Naive thymus-derived CD4-positive, alpha-beta T cell (primary cell): Measurements from ENCODE around the gene FKBP2. TPM values are rescaled to one million over a fixed set of nuclear protein-coding genes. Genes with fewer than 3 reads are reported as not detected.
A peak's percentile ranks its signal among the peaks of the same experiment; 100 is the strongest.

Experiments used
- ATAC-seq: fragments of 150-1000 bp; cut with Tn5 transposase; 2 replicates; pipeline ENCODE4 v1.10.0; 2021; ENCODE audit warnings: mild to moderate bottlenecking, moderate library complexity
- CTCF ChIA-PET: fragments of 350-600 bp; sonication (Branson Sonifier 250); formaldehyde crosslinking; loops from one replicate; lab custom pipeline; 2021; ENCODE audit warnings: antibody characterized with exemption; lab: Charles Lee
- POLR2A ChIA-PET: fragments of 350-600 bp; sonication (Branson Sonifier 250); formaldehyde crosslinking; loops from one replicate; lab custom pipeline; 2021; ENCODE audit warnings: antibody characterized with exemption, inconsistent platforms; lab: Charles Lee
- DNase-seq, 9 donors: peaks; one replicate each; pipeline versions ENCODE4 v3.0.0 to v3.0.0-alpha.2; 2020 to 2022; ENCODE audit warnings: mixed read lengths in 1 of 9
- H3K27ac ChIP-seq: one replicate; pipeline ENCODE4 v1.7.0; 2013; ENCODE audit warnings: mild to moderate bottlenecking, low read depth, low read length, moderate library complexity
- H3K27me3 ChIP-seq, 2 donors: one replicate each; pipeline ENCODE4 v1.7.0; 2013; ENCODE audit warnings: low read length in 2 of 2, mild to moderate bottlenecking in 2 of 2, moderate library complexity in 2 of 2; ENCODE audit not compliant: control insufficient read depth in 2 of 2, insufficient read depth in 2 of 2
- H3K36me3 ChIP-seq, 3 experiments: 1 replicate in 2 of 3; 2 replicates in 1 of 3; pipeline ENCODE4 v1.7.0; 2013; ENCODE audit warnings: low read length in 3 of 3, mild to moderate bottlenecking in 3 of 3, moderate library complexity in 1 of 3; ENCODE audit not compliant: insufficient read depth in 3 of 3, control insufficient read depth in 2 of 3
- H3K4me1 ChIP-seq, 2 donors: one replicate each; pipeline ENCODE4 v1.7.0; 2013; ENCODE audit warnings: low read length in 2 of 2, mild to moderate bottlenecking in 2 of 2, moderate library complexity in 1 of 2; ENCODE audit not compliant: control insufficient read depth in 2 of 2, insufficient read depth in 2 of 2
- H3K4me3 ChIP-seq: 2 replicates; pipeline ENCODE4 v1.7.0; 2013; ENCODE audit warnings: mild to moderate bottlenecking, low read length
- H3K9me3 ChIP-seq, 3 experiments: 1 replicate in 2 of 3; 2 replicates in 1 of 3; pipeline ENCODE4 v1.7.0; 2013; ENCODE audit warnings: low read length in 3 of 3; ENCODE audit not compliant: control insufficient read depth in 2 of 3
- H3K27ac Mint-ChIP-seq, 9 donors: one replicate each; pipeline ENCODE4 v1.8.0; 2020 to 2022; ENCODE audit warnings: mixed read lengths in 9 of 9, mild to moderate bottlenecking in 8 of 9, moderate library complexity in 5 of 9, inconsistent platforms in 2 of 9
- H3K27me3 Mint-ChIP-seq, 5 donors: one replicate each; pipeline ENCODE4 v1.8.0; 2021 to 2022; ENCODE audit warnings: mixed read lengths in 5 of 5, mild to moderate bottlenecking in 1 of 5
- H3K36me3 Mint-ChIP-seq, 5 donors: one replicate each; pipeline ENCODE4 v1.8.0; 2020 to 2022; ENCODE audit warnings: mixed read lengths in 5 of 5, mild to moderate bottlenecking in 3 of 5, inconsistent platforms in 1 of 5
- H3K4me1 Mint-ChIP-seq, 7 donors: one replicate each; pipeline ENCODE4 v1.8.0; 2020 to 2022; ENCODE audit warnings: mixed read lengths in 7 of 7, mild to moderate bottlenecking in 3 of 7, inconsistent platforms in 1 of 7
- H3K4me3 Mint-ChIP-seq, 10 donors: one replicate each; pipeline ENCODE4 v1.8.0; 2020 to 2022; ENCODE audit warnings: mild to moderate bottlenecking in 10 of 10, mixed read lengths in 10 of 10, moderate library complexity in 6 of 10, inconsistent platforms in 2 of 10
- H3K9me3 Mint-ChIP-seq, 11 donors: one replicate each; pipeline ENCODE4 v1.8.0; 2020 to 2022; ENCODE audit warnings: mixed read lengths in 11 of 11, mild to moderate bottlenecking in 4 of 11, inconsistent platforms in 1 of 11, moderate library complexity in 1 of 11
- intact Hi-C, 2 donors: fragments of 100-400 bp; cut with micrococcal nuclease; formaldehyde crosslinking; loops; one replicate each; pipeline ENCODE4 v1.15.1; 2023
- polyA plus RNA-seq, 2 donors: library from polyadenylated mRNA; unstranded; fragments of 300-500 nt; fragmentation: Illumina TruSeq; gene quantifications; one replicate each; pipeline ENCODE4 v1.2.3, GENCODE V29; 2021
- total RNA-seq, 6 experiments: library from RNA in 5 of 6; stranded (reverse) in 5 of 6; gene quantifications; 1 replicate in 5 of 6; 2 replicates in 1 of 6; pipeline ENCODE4 v1.2.3 and lab custom pipeline; 2021 to 2026

The FKBP2 gene
- total and polyA plus RNA-seq, 7 experiments from 2014 or later, result 20.3 to 81.4 (median 36.8) TPM

- CTCF ChIA-PET, result interaction anchor here (1.6 kb wide), 1 partner anchor 33 kb away, joined by 5 read pairs; the partner anchor contains the start of gene FERMT3
- H3K9me3 Mint-ChIP-seq, result no peaks in the 10 kb centered on the region
- H3K27ac Mint-ChIP-seq, result peak overlapping the region; percentile 97 to 100 (median 99)
- H3K27me3 Mint-ChIP-seq, result no peaks in the 10 kb centered on the region
- ATAC-seq (no peak), DNase-seq (no peak)
- H3K36me3 Mint-ChIP-seq, result peaks cover 0 to 8% (median 0%) of the 10 kb centered on the region in 5 donors
- Histone ChIP-seq H3K4me1 (peaks cover 27 to 28% of the 10 kb centered on the region in 2 donors), H3K27me3 (no peaks in the 10 kb centered on the region), H3K27ac (peak overlapping the region; percentile 99), H3K9me3 (no peaks in the 10 kb centered on the region), H3K36me3 (peaks cover 0 to 30% (median 6%) of the 10 kb centered on the region in 3 experiments), H3K4me3 (peak overlapping the region; percentile 73)
- H3K4me1 Mint-ChIP-seq, result peaks cover 14 to 51% (median 32%) of the 10 kb centered on the region in 7 donors
- POLR2A ChIA-PET, result interaction anchor here (0.6 to 6.3 kb wide), 11 partner anchors 9 to 1486 kb away, joined by 3 to 58 read pairs (median 4); partner anchors contain the start of genes BAD, DNAJC4, ESRRA and FERMT3
- H3K4me3 Mint-ChIP-seq, result peak overlapping the region; percentile 80 to 95 (median 89)
- intact Hi-C loops, result loop anchor here (2.0 to 5.0 kb wide), 6 partner anchors 31 to 507 kb away; partner anchors contain the start of genes BAD (in 1 of the 2), FERMT3 (in 1 of the 2), GPR137 (in 1 of the 2) and MACROD1 (in 1 of the 2)
Measured at GRCh38 chr11:64239662-64240434, 1.0 kb upstream of the FKBP2 start.

GRCh38 chr11:64241241-64241490 lies 271 bp downstream of the FKBP2 start:
- Mint-ChIP-seq H3K27ac (peak overlapping the region; percentile 97 to 100 (median 99)), H3K9me3 (no peaks in the 10 kb centered on the region), H3K4me1 (peaks cover 8 to 45% (median 30%) of the 10 kb centered on the region in 7 donors), H3K4me3 (peak overlapping the region; percentile 80 to 95 (median 89)), H3K36me3 (peaks cover 0 to 6% (median 0%) of the 10 kb centered on the region in 5 donors), H3K27me3 (no peaks in the 10 kb centered on the region)
- peak overlapping the region; percentile 73 for H3K4me3 ChIP-seq
- H3K27ac ChIP-seq, result peak overlapping the region; percentile 99
- intact Hi-C loops, result loop anchor here (1.0 to 5.0 kb wide), 17 partner anchors 9 to 506 kb away; partner anchors contain the start of genes DNAJC4 (in 2 of the 2), ESRRA (in 2 of the 2), FERMT3 (in 2 of the 2) and GPR137 (in 2 of the 2)
- no peaks in the 10 kb centered on the region for H3K27me3 ChIP-seq
- ATAC-seq (peak; percentile 90), DNase-seq (peak; percentile 99 to 100 (median 100))
- ChIA-PET POLR2A (interaction anchor here (0.7 to 12.3 kb wide), 16 partner anchors 9 to 624 kb away, joined by 3 to 154 read pairs (median 5); partner anchors contain the start of genes ESRRA, FERMT3, NUDT22 and PRDX5), CTCF (interaction anchor here (1.0 to 1.8 kb wide), 6 partner anchors 9 to 63 kb away, joined by 3 to 11 read pairs (median 6); partner anchors contain the start of genes FERMT3, NUDT22, PLCB3 and TRPT1)
- no peaks in the 10 kb centered on the region for H3K9me3 ChIP-seq
- peaks cover 0 to 30% (median 6%) of the 10 kb centered on the region in 3 experiments for H3K36me3 ChIP-seq
- H3K4me1 ChIP-seq, result peaks cover 21 to 31% of the 10 kb centered on the region in 2 donors

GRCh38 chr11:64241491-64242374 lies 838 bp downstream of the FKBP2 start:
- no peak for ATAC-seq
- Histone ChIP-seq H3K36me3 (peaks cover 0 to 30% (median 6%) of the 10 kb centered on the region in 3 experiments), H3K27ac (peak overlapping the region; percentile 99), H3K9me3 (no peaks in the 10 kb centered on the region), H3K27me3 (no peaks in the 10 kb centered on the region), H3K4me1 (peaks cover 21 to 31% of the 10 kb centered on the region in 2 donors), H3K4me3 (peak overlapping the region; percentile 73)
- Mint-ChIP-seq H3K4me1 (peaks cover 8 to 45% (median 30%) of the 10 kb centered on the region in 7 donors), H3K36me3 (peaks cover 0 to 6% (median 0%) of the 10 kb centered on the region in 5 donors), H3K27me3 (no peaks in the 10 kb centered on the region), H3K27ac (peak overlapping the region; percentile 97 to 100 (median 99)), H3K9me3 (no peaks in the 10 kb centered on the region), H3K4me3 (peak overlapping the region; percentile 80 to 95 (median 89))
- ChIA-PET POLR2A (interaction anchor here (0.8 to 12.3 kb wide), 18 partner anchors 8 to 503 kb away, joined by 3 to 154 read pairs (median 5); partner anchors contain the start of genes ESRRA, FERMT3, NUDT22 and PLCB3), CTCF (interaction anchor here (1.0 to 1.8 kb wide), 8 partner anchors 9 to 63 kb away, joined by 3 to 11 read pairs (median 5); partner anchors contain the start of genes FERMT3, NUDT22, PLCB3 and TRPT1)
- intact Hi-C loops, result loop anchor here (1.0 to 5.0 kb wide), 17 partner anchors 9 to 506 kb away; partner anchors contain the start of genes DNAJC4 (in 2 of the 2), ESRRA (in 2 of the 2), FERMT3 (in 2 of the 2) and GPR137 (in 2 of the 2)
- no peak for DNase-seq

GRCh38 chr11:64243236-64243854 lies 2.5 kb downstream of the FKBP2 start:
- Mint-ChIP-seq H3K27ac (peak overlapping the region in 7 of 9 donors; percentile 7 to 55 (median 50)), H3K4me1 (peaks cover 15 to 47% (median 35%) of the 10 kb centered on the region in 7 donors), H3K9me3 (no peaks in the 10 kb centered on the region), H3K36me3 (peaks cover 0 to 1% (median 0%) of the 10 kb centered on the region in 5 donors), H3K4me3 (peak overlapping the region; percentile 29 to 95 (median 62)), H3K27me3 (no peaks in the 10 kb centered on the region)
- peaks cover 0 to 17% (median 0%) of the 10 kb centered on the region in 3 experiments for H3K36me3 ChIP-seq
- no peak overlapping the region for H3K27ac ChIP-seq
- H3K4me3 ChIP-seq, result no peak overlapping the region
- peaks cover 25 to 35% of the 10 kb centered on the region in 2 donors for H3K4me1 ChIP-seq
- ChIA-PET CTCF (interaction anchor here (0.5 to 4.5 kb wide), 11 partner anchors 9 to 653 kb away, joined by 3 to 30 read pairs (median 4); partner anchors contain the start of genes FERMT3, PRDX5, TRMT112 and VEGFB), POLR2A (interaction anchor here (0.5 to 12.3 kb wide), 11 partner anchors 7 to 1620 kb away, joined by 3 to 154 read pairs (median 5); partner anchors contain the start of genes ESRRA, FERMT3, NUDT22 and PLCB3)
- no peaks in the 10 kb centered on the region for H3K27me3 ChIP-seq
- intact Hi-C loops, result loop anchor here in 1 of 2 donors (5.0 kb wide), 1 partner anchor 504 kb away; no protein-coding TSS in a partner anchor
- no peaks in the 10 kb centered on the region for H3K9me3 ChIP-seq
- ATAC-seq (no peak), DNase-seq (no peak)

GRCh38 chr11:64244107-64244506 lies 3.2 kb downstream of the FKBP2 start:
- no peaks in the 10 kb centered on the region for H3K27me3 Mint-ChIP-seq
- peaks cover 0 to 1% (median 0%) of the 10 kb centered on the region in 5 donors for H3K36me3 Mint-ChIP-seq
- no peak for ATAC-seq
- intact Hi-C loops, result loop anchor here in 1 of 2 donors (5.0 kb wide), 1 partner anchor 503 kb away; no protein-coding TSS in a partner anchor
- Histone ChIP-seq H3K4me3 (no peak overlapping the region), H3K4me1 (peaks cover 25 to 35% of the 10 kb centered on the region in 2 donors), H3K27ac (no peak overlapping the region), H3K36me3 (peaks cover 0 to 11% (median 0%) of the 10 kb centered on the region in 3 experiments), H3K27me3 (no peaks in the 10 kb centered on the region), H3K9me3 (no peaks in the 10 kb centered on the region)
- ChIA-PET CTCF (interaction anchor here (0.5 to 4.5 kb wide), 6 partner anchors 10 to 653 kb away, joined by 3 to 30 read pairs (median 4); partner anchors contain the start of genes FERMT3 and VEGFB), POLR2A (interaction anchor here (0.6 to 12.3 kb wide), 8 partner anchors 8 to 1621 kb away, joined by 3 to 154 read pairs (median 10); partner anchors contain the start of genes ESRRA, FERMT3, NUDT22 and PRDX5)
- peaks cover 15 to 43% (median 35%) of the 10 kb centered on the region in 7 donors for H3K4me1 Mint-ChIP-seq
- H3K4me3 Mint-ChIP-seq, result peak overlapping the region in 7 of 10 donors; percentile 16 to 95 (median 31)
- DNase-seq, result no peak
- no peaks in the 10 kb centered on the region for H3K9me3 Mint-ChIP-seq
- peak overlapping the region in 4 of 9 donors; percentile 7 to 45 (median 23) for H3K27ac Mint-ChIP-seq
